HG03103 (cell line): ENCODE measurements around the gene HKDC1.

Experiments
- ATAC-seq: cut with Tn5 transposase; IDR thresholded peaks from one replicate; pipeline ENCODE4 v1.9.1; 2021; ENCODE audit warnings: low read depth; ENCODE audit not compliant: unreplicated experiment

Gene HKDC1

DNA sequence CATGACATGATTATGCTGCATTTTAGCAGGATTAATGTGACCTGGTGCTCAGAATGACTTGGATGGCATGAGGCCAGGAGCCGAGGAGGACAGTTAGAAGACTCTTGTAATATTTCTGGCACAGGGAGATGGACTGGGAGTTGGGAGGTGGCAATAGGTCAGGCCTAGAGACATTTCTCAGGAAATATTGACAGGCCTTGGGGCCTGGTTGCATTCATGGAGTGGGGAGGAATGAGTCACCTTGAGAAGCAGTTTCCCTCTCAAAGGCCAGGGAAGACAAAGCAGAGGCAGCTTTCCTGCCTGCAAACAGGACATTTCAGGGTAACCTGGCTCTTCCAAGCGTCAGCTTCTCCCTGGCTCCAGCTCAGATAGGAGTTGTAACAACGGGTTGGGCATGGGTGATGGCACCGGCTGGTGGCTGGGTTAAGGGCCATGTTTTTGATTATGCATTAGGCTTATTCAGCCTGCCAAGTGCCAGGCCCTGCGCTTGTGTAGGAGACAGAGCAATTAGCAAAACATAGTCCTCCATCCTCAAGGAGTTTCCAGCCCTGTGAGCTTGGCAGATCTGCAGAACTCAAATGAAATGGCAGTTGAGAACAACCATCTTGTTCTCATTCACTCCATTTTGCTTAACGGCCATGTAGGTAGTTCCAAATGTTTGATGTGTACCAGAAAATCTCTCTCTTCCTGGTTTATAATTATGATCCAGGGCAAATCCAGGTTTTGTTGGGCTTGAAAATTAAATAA, 96.4 kb downstream of the HKDC1 start:
- ATAC-seq: no peak
